Fibroblast of lung (primary cell): ENCODE data around the gene SOX10.

Experiments used
- CTCF ChIP-seq, 2 donors: IDR thresholded peaks in 1 of 2; conservative IDR thresholded peaks in 1 of 2; 1 replicate in 1 of 2; 2 replicates in 1 of 2; pipeline ENCODE4 v1.5.1; 2011 to 2012; ENCODE audit warnings: low read length in 2 of 2, control low read depth in 1 of 2, inconsistent platforms in 1 of 2, low read depth in 1 of 2, mild to moderate bottlenecking in 1 of 2
- EZH2 ChIP-seq: IDR thresholded peaks from 2 replicates; pipeline ENCODE4 v1.5.1; 2012; ENCODE audit warnings: low read length, control low read depth, mild to moderate bottlenecking; ENCODE audit errors: missing control alignments

- TF ChIP-seq CTCF (conservative IDR thresholded peaks at IDR 0.05 in 1 of 2, IDR thresholded peaks at IDR 0.05 in 1 of 2; ENCODE audit: low read depth in 1 of 2, low read length in 2 of 2) (no peak), EZH2 (no peak)
Observed at GRCh38 chr22:37967147-37967546, 17.2 kb downstream of the SOX10 start.
